Neural cell (in vitro differentiated cells): Measurements from ENCODE around the gene CFDP1. TPM values are rescaled to one million over a fixed set of nuclear protein-coding genes. Genes with fewer than 3 reads are reported as not detected.

Experiments used
- H2AFZ ChIP-seq: fragments of 200-600, 300-800 bp; sonication (generic), shearing (Covaris generic); 2 replicates; pipeline ENCODE4 v1.6.0; 2014; ENCODE audit warnings: low read depth, mild to moderate bottlenecking, antibody characterized with exemption, low read length, moderate library complexity
- H3F3A ChIP-seq: fragments of 200-600 bp; shearing (Covaris generic); 2 replicates; pipeline ENCODE4 v1.6.1; 2016; ENCODE audit warnings: mild to moderate bottlenecking, moderate library complexity, mixed read lengths, antibody characterized with exemption, low read length; ENCODE audit not compliant: insufficient read depth, poor library complexity, severe bottlenecking
- H3K27ac ChIP-seq: fragments of 200-600, 300-800 bp; sonication (generic), shearing (Covaris generic); 2 replicates; pipeline ENCODE4 v1.5.1; 2014; ENCODE audit warnings: mild to moderate bottlenecking, low read length, moderate library complexity
- H3K27me3 ChIP-seq: fragments of 300-800, 200-600 bp; sonication (generic), shearing (Covaris generic); 2 replicates; pipeline ENCODE4 v1.6.0; 2014; ENCODE audit warnings: mild to moderate bottlenecking, low read depth, low read length, moderate library complexity; ENCODE audit not compliant: insufficient read depth
- H3K36me3 ChIP-seq: fragments of 300-800, 200-600 bp; sonication (generic), shearing (Covaris generic); 2 replicates; pipeline ENCODE4 v1.5.1; 2014; ENCODE audit warnings: mild to moderate bottlenecking, antibody characterized with exemption, low read length, moderate library complexity; ENCODE audit not compliant: insufficient read depth
- H3K4me2 ChIP-seq: fragments of 300-800, 200-600 bp; sonication (generic), shearing (Covaris generic); 2 replicates; pipeline ENCODE4 v1.6.0; 2014; ENCODE audit warnings: mild to moderate bottlenecking, low read length
- H3K4me3 ChIP-seq: fragments of 300-800, 200-600 bp; sonication (generic), shearing (Covaris generic); 2 replicates; pipeline ENCODE4 v1.5.1; 2014; ENCODE audit warnings: mild to moderate bottlenecking, low read length, moderate library complexity
- H3K79me2 ChIP-seq: fragments of 200-600 bp; shearing (Covaris generic); replicated peaks from 2 replicates; pipeline ENCODE4 v1.6.0; 2014; ENCODE audit warnings: mild to moderate bottlenecking, low read length, moderate library complexity; ENCODE audit not compliant: insufficient read depth
- H3K9ac ChIP-seq: fragments of 300-800, 200-600 bp; sonication (generic), shearing (Covaris generic); 2 replicates; pipeline ENCODE4 v1.6.1; 2016; ENCODE audit warnings: mild to moderate bottlenecking, low read length, mixed read lengths
- H3K9me2 ChIP-seq: fragments of 200-600 bp; shearing (Covaris generic); 2 replicates; pipeline ENCODE4 v1.6.1; 2016; ENCODE audit warnings: mild to moderate bottlenecking, low read length, mixed read lengths; ENCODE audit not compliant: insufficient read depth
- H3K9me3 ChIP-seq: fragments of 200-600, 300-800 bp; sonication (generic), shearing (Covaris generic); 2 replicates; pipeline ENCODE4 v1.6.1; 2016; ENCODE audit warnings: mild to moderate bottlenecking, mixed run types, low read length, moderate library complexity, mixed read lengths
- H4K20me1 ChIP-seq: fragments of 200-600 bp; shearing (Covaris generic); 2 replicates; pipeline ENCODE4 v1.6.1; 2016; ENCODE audit warnings: mild to moderate bottlenecking, mixed run types; ENCODE audit not compliant: insufficient read depth
- CTCF ChIP-seq: fragments of 450-650 bp; IDR thresholded peaks from 2 replicates; pipeline ENCODE4 v1.5.1; 2014; ENCODE audit warnings: antibody characterized with exemption, mild to moderate bottlenecking, moderate library complexity; ENCODE audit not compliant: poor library complexity, severe bottlenecking
- EP300 ChIP-seq: fragments of 450-650 bp; conservative IDR thresholded peaks from 2 replicates; pipeline ENCODE4 v1.6.1; 2014; ENCODE audit warnings: antibody characterized with exemption, mild to moderate bottlenecking, moderate library complexity; ENCODE audit not compliant: poor library complexity, severe bottlenecking
- EZH2 ChIP-seq: fragments of 200-600, 300-800 bp; shearing (Covaris generic), sonication (generic); IDR thresholded peaks from 2 replicates; pipeline ENCODE4 v1.6.1; 2014; ENCODE audit warnings: antibody characterized with exemption, low read length, borderline replicate concordance, mild to moderate bottlenecking; ENCODE audit not compliant: insufficient read depth, poor library complexity, severe bottlenecking
- MXI1 ChIP-seq: fragments of 450-650 bp; conservative IDR thresholded peaks from 2 replicates; pipeline ENCODE4 v1.6.1; 2014; ENCODE audit warnings: antibody characterized with exemption, mild to moderate bottlenecking; ENCODE audit not compliant: poor library complexity, severe bottlenecking
- POLR2AphosphoS5 ChIP-seq: IDR thresholded peaks from 2 replicates; pipeline ENCODE4 v1.6.1; 2012
- RAD21 ChIP-seq: fragments of 450-650 bp; conservative IDR thresholded peaks from 2 replicates; pipeline ENCODE4 v1.6.1; 2014; ENCODE audit warnings: antibody characterized with exemption, mild to moderate bottlenecking, moderate library complexity
- REST ChIP-seq: IDR thresholded peaks from 2 replicates; pipeline ENCODE4 v1.6.1; 2012; ENCODE audit warnings: borderline replicate concordance
- SMC3 ChIP-seq: fragments of 450-650 bp; conservative IDR thresholded peaks from 2 replicates; pipeline ENCODE4 v1.6.1; 2014; ENCODE audit warnings: antibody characterized with exemption, mild to moderate bottlenecking, moderate library complexity; ENCODE audit not compliant: poor library complexity
- TAF1 ChIP-seq: IDR thresholded peaks from 2 replicates; pipeline ENCODE4 v1.6.1; 2012; ENCODE audit warnings: low read depth
- polyA plus RNA-seq: library from polyadenylated mRNA; depleted of rRNA; stranded (reverse); fragments of >200 nt; gene quantifications from 2 replicates; pipeline ENCODE4 v1.2.3, GENCODE V29; 2014

CFDP1 gene
- polyA plus RNA-seq, 1 donor from 2014 or later, result 201 TPM

GRCh38 chr16:75443298-75443697 is 10.0 kb upstream of the CFDP1 start (continued):
- TF ChIP-seq CTCF, result no peak
- no peak for TF ChIP-seq TAF1

GRCh38 chr16:75433732-75434413 is 570 bp upstream of the CFDP1 start:
- Histone ChIP-seq H3K27ac (peak overlapping the region; percentile 81), H2AFZ (peak overlapping the region; percentile 87), H3K27me3 (no peaks in the 10 kb centered on the region), H3K9me3 (no peaks in the 10 kb centered on the region), H3K36me3 (no peaks in the 10 kb centered on the region), H3F3A (peaks cover 4% of the 10 kb centered on the region), H3K9ac (peak overlapping the region; percentile 78), H4K20me1 (no peaks in the 10 kb centered on the region), H3K4me2 (peak overlapping the region; percentile 7), H3K4me3 (peak overlapping the region; percentile 92), H3K9me2 (no peaks in the 10 kb centered on the region), H3K79me2 (peaks cover 20% of the 10 kb centered on the region)
- no peak for TF ChIP-seq EP300
- peak; percentile 68 for TF ChIP-seq POLR2AphosphoS5
- TF ChIP-seq RAD21, result no peak
- TF ChIP-seq MXI1, result no peak
- no peak for TF ChIP-seq CTCF
- TF ChIP-seq SMC3, result no peak
- peak; percentile 63 for TF ChIP-seq TAF1
- TF ChIP-seq REST, result peak; percentile 77
- no peak for TF ChIP-seq EZH2
